Limb (tissue), 2 donors: ENCODE measurements around the gene ALDOB.

ENCODE experiments used
- DNase-seq, 2 donors: peaks; one replicate each; pipeline ENCODE4 v3.0.0-alpha.2; 2016; ENCODE audit errors: extremely low spot score in 2 of 2

The ALDOB gene

DNA sequence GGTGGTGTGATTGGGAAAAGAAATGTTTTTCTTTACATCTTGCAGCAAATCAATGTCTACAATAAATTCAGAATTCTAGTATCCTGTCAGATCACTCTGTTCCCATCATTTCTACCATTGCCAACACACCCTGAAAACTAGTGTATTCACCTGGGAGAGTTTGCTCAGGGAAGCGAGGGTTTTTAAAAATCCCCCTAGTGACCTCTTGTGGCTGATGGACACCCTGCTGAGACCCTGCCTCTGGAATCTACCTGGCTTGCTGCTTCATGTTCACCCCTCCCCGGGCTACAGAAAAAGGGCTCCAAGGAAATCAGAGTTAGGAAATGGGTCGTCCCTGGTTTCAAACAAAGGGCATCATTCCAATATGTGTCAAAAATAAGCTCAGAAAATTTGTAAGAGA is 21.4 kb upstream of the ALDOB start:
- DNase-seq = no peak

DNA sequence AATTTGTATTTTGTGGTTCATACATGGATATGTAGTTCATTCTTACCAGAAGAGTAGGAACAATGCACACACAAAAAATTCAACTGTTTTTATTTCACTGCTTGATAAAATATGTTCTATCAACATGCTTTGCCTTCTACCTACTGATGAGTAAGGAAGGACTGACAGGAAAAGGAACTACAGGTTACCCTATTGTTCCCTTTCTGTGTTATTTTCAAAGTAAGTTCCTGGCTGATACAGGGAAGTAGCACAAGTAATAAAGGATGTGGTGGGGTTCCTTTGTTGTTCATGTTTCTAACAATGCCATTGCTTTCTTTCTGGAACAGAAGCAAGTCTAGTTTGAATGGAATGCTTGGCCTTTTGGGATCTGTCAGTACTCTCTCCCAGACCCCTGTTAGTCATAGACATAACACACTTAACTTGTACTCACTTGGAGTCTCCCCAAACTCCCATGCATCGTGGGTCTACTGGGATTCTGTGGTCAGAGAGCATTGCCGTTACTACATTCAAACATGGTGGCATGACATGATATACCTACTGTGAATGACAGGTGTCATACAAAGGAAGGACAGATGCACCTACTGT is 20.2 kb upstream of the ALDOB start:
- DNase-seq = no peak

DNA sequence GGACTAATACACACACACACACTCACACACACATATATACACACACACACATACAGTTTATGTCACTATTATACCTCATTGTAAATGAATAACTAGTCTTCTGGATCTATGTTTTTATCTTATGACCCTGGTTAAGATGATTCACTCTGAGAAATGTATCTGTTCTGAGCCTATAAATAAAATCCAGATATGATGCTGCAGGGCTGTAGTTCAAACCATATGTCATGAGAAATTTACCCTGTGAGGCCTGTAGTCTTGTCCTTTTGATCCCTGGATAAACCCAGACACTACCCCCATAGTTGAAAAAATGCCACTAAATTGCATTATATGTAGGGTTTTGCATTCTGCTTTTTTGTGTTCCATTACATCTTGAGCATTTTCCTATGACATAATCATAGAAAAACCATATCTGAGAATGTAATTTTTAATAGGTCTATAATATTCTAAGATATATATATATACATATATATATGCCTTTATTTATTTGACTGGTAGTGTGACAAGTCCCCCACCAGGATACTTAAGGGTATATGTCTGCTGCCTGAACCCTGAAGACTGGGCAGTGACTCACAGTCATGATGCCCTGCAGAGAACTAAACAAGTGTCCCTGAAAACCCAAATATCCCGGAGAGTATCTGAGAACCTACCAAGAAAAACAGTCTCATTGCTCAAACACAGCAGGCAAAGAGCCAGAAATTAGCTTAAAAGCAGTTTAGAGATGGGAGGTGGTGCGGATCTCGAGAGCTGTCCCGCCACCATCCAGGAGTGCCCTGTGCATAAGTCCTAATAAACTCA is 18.4 kb upstream of the ALDOB start:
- DNase-seq = no peak

DNA sequence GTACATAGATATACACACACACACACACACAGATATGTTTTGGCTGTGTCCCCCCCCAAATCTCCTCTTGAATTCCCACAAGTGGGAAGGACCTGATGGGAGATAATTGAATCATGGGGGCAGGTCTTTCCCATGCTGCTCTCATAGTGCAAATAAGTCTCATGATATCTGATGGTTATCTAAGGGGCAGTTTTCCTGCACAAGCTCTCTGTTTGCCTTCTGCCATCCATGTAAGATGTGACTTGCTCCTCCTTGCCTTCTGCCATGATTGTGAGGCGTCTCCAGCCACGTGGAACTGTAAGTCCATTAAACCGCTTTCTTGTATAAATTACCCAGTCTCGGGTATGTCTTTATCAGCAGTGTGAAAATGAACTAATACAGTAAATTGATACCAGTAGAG is 15.9 kb upstream of the ALDOB start:
- no peak for DNase-seq

DNA sequence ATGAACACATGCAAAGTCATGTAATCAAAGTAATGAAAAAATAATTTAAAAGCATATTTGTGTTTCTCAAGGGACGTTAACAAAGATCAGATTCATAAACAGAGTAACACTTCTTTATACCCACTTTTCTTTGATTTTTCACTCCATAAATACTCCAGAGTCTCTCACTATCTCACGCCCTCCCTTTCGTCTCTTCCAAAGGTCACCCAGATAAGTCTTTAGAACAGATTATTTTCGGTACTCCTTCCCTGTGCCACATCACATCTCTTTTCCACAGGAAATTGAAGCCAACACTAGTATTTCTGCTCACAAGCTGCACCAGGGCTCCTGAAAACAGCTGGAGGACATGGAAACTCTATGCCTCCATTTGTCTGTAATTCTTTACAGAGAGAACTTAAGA is 15.4 kb upstream of the ALDOB start:
- DNase-seq = no peak

DNA sequence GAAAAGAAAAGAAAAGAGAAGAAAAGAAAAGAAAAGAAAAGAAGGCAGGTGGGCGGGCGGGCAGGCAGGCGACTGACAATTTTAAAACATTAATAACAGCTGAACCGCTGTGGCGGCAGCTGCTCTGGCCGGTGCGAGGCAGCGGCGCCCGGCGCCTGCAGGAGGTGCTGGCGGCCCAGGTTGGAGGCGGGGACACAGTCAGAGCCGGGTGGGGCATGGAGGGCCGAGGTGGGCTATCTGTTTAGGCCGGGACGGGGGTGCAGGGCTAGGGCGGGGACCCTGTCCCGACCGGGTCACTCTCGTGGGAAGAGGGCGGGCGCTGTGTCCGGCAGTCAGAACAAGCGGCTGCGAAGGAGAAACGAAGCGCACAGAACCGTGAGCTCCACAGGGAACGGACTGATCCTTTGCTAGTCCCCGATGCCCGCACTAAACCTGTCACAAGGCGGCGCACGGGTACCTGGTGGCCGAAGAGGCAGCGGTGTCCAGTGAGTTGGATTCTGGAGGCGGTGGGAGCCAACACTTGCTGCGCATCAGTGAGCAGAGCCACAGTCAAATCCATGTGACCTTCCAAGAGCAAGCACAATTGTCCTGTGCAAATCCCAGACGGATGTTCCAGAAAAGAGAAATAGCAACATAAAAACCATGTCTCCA is 13.6 kb upstream of the ALDOB start:
- peak; percentile 69 to 85 for DNase-seq

DNA sequence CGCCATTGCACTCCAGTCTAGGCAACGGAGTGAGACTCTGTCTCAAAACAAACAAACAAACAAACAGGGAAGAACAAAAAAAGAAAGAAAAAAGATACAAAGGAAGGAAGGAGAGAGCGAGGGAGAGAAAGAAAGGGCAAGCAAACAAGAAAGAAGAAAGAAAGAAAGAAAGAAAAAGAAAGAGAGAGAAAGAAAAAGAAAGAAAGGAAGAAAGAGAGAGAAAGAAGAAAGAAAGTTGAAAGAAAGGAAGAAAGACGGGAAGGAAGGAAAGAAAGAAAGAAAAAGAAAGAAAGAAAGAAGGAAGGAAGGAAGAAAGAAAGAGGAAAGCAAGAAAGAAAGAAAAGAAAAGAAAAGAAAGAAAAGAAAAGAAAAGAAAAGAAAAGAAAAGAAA is 13.1 kb upstream of the ALDOB start:
- no peak for DNase-seq

DNA sequence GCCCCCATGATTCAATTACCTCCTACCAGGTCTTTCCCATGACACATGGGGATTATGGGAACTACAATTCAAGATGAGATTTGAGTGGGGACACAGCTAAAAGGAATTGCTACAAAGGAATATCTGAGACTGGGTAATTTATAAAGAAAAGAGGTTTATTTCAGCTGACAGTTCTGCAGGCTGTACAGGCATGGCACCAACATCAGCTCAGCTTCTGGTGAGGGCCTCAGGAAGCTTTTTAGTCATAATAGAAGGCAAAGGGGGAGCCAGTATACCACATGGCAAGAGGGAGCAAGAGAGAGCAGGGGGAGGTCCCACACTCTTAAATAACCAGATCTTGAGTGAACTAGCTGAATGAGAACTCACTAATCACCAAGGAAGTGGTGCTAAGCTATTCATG is 11.2 kb upstream of the ALDOB start:
- no peak for DNase-seq

DNA sequence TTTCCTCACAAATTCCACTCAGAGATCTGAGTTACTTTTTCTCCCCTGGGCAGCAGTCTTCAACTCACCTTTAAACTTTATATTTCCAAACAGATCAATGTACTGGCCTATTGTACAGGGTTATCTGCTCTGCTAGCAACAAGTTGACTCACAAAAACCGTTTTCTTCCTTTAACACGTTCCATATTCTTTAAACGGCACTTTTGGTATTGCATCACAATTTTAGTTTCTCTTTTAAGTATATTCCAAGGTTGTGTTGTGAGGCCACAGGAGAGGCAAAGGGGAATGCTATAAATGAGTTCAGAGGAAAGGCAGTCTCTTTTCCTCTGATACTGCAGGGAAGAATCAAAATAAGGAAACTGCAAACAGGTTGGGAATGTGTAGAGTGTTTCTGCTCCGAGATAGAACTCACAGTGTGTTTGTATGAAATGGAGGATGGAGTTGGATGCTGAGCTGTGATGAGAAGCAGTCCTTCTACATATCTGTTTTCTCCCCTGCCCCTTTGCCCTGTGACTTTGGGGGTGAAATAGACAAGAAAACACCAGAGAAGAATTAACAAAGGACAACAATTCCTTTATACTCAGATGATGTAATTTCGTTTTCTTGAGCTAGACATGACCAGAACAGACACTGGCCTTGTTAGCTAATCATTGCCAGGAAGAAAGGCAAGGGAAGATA is 9.9 kb upstream of the ALDOB start:
- DNase-seq = no peak

DNA sequence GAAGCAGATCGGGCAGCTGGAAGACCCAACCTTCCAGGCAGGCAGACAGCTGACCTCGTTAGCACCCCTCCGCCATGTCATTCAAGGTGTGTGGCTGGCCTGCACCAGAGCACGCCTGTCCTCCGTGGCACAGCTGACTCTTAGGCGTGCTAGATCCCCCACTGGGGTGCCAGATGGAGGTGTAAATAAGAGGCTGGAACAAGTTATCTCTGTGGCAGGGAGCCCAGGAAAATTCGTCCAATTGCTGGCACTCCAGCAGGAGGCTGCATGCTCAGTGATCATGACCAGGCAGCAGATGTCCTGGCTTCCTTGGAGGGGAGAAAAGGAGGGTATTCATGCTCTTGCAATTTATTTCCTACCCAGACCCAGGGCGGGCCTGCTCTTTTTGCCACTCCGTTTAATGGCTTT is 7.8 kb upstream of the ALDOB start:
- DNase-seq = peak; percentile 11 to 54

DNA sequence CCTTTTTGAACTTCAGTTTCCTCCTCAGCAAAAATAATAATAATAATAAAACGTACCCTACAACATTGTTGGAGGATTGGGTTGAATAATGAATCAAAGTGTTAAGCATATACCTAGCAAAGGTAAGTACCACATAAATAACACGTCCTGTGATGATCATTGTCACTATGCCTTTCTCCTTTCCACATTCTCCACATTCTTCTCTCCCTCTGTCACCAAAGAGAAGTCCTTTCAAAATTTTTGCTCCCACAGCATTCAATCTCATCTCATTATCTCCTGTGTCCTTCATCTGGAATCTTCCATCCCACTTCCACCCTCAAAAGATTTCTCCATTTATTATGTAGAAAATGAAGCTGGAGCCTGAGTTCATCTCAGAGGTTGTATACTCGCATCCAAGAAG is 7.2 kb upstream of the ALDOB start:
- DNase-seq = no peak

DNA sequence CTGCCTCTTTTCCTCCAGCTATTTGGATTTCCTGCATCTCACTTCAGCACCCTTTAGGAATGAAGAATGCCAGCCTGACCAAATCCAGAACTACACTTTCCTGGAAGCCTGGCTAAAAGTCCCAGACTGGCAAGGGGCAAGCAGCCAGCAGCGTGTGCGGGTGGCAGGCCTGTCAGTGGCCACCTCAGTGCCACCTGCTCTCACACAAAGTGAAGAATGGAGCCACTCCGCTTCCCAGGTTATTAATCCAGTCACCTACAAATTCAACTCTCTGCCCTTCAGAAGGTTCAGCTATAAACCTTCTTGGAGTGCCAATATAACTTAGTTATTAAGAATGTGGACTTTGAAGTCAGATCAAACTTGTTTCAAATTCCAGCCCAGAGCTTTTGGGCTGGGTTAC is 6.7 kb upstream of the ALDOB start:
- DNase-seq = no peak

DNA sequence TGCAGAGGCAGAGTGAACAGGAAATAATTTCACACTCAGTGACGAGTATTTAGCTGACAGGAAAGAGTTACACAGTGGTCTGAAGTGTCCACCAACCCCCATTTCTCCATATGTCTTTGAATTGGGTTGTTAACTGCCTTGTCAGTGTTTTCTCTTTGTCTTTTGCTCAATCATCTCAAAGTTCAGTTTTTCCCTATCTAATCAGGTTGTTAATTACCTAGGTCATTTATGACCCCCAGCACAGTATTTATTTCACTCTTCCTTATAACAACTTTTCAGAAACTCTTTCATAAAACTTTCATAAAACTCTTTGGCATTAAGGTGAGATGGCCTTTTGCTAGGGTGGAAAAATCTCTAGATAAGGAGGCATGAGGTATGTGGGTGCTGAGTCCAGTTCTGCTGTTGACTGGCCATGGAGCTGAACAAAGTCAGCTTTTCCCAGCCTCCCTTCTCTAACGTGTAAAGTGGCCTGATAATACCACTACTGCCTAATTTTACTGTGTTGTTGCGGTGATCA is 5.2 kb upstream of the ALDOB start:
- DNase-seq = no peak

DNA sequence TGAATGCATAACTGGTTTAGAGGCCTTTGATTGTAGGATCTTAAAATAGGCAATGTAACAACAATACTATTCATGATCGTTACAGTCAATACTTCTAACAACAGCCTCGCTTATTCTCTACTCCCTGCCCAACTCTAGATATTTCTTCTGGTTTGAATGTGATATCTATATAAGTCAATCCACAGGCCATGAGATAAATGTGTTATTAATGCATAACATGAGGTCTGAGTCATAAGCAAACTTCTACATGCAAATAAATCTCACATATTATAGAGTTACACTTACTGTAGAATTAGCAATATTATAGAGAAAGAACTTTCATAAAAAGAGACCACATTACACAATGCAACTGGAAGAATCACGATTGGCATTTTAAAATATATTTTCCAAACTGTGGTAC is 2.9 kb upstream of the ALDOB start:
- DNase-seq = no peak

DNA sequence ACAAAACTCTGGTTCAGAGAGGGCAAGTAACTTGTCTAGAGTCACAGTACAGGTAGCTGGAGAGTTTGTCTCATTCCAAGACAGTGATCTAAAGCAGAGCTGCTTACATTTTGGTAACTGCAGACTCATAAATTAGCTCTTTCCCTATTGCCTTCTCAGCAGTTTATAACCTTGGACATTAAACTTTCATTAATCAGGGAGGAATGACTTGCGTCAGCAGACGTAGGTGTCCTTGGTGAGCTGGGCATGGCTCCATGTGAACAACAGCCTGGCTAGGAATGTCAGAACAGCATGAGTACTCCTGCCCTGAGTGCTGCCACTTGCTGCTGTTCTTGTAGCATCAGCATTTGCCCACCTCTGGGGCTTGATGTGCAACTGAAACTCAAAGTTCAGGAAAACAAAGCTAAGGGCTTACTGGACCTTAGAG is 2.2 kb upstream of the ALDOB start:
- DNase-seq = no peak

DNA sequence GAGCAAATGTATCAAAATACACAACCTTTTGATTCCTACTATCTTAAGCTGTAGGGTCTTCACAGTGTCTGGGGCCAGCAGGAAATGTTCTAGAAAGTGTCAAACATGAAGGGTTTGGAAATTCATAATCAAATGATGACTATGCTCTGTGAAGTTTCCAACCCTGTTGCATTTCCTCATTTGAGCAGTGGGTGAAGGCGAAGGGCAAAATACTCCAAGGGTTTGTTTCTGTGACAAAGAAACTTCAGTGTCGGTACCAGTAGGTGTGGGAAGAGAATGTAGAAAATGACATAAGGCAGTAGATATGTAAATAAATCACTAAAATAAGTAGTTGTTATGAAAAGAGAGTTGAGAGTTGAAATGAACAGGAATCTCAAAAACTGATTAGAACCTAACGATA is 576 bp downstream of the ALDOB start:
- DNase-seq = no peak

DNA sequence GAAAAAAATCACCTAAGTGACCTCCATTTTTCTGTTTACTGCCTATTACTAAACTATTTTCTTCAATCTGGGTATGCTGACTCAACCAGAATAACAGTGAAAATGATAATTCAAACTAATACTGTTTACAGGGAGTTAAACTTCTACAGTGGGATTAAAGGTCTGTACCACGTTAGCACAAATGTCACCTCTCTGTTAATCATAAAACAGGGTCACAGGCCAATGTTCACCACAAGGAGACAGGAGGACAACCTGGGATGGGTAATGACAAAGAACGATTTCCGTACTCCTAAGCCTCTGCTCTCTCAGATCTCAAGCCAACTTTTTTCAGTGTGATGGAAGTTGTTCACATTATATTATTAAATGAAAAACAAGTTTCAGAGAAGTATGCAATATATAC is 2.3 kb downstream of the ALDOB start:
- no peak for DNase-seq

DNA sequence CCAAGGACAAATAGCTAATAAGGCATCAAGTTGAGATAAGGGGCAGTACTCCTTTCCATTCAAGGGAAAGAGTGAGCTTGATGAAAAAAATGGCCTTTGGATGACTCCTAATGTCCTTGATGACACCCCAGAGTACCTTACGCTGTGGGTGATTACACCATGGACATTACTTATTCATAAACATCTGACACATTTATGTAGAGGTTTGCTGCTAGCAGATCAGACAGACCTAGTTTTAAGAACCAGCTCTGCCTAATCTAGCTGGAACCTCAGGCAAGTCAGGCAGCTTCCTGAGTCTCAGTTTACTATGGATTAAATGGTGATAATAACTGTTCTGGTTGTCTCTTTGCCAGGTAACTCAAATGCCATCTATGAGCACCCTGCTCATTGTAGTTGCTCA is 2.8 kb downstream of the ALDOB start:
- DNase-seq = no peak

DNA sequence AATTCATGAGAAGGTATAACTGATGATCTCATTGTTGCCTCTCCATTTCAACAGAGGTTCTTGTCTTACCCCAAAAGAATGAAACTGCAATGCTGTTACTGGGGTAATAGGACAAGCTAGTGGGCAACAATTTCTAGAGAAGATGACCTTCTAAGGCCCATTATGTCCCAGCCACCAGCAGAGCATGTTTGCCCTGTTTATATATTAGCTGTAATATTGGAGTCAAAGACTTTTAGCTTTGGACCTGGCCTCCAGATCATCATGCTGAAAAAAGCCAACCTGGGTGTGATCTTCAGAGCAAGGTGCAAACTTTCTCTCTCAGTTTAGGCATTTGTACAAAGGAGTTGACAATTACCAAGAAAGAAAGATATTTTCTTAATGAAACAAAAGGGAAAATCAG is 3.4 kb downstream of the ALDOB start:
- no peak for DNase-seq

DNA sequence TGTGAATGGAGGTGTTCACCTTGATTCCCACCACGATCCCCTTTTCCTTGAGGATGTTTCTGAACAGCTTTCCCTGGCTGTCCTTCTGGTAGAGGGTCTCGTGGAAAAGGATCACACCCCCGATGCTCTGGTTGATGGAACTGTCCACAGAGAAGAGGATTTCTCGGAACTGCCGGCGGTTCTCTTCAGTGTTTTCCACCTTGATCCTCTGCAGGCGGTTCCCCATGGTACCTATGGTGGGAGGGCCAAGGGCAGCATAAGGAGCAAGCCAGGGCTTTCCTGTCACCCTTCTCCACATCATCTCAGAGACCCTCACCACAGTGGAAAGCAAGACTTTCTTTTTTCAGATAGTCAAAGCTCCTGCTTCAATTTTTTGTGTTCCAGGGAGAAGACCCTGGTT is 5.8 kb downstream of the ALDOB start:
- no peak for DNase-seq

DNA sequence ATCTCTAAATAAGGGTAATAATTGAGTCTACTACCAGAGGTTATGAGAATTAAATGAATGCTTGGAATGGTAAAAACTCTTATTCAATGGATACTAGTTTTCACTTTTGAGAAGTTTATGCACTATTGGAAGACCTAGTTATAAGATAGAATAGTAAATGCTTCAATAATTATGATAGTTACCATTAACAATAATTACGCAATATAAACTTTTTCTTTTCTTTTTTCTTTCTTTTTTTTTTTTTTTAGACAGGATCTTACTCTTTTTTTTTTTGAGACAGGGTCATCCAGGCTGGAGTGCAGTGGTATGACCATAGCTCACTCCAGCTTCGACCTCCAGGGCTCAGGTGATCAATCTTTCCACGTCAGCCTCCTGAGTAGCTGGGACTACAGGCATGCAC is 6.7 kb downstream of the ALDOB start:
- DNase-seq = no peak

DNA sequence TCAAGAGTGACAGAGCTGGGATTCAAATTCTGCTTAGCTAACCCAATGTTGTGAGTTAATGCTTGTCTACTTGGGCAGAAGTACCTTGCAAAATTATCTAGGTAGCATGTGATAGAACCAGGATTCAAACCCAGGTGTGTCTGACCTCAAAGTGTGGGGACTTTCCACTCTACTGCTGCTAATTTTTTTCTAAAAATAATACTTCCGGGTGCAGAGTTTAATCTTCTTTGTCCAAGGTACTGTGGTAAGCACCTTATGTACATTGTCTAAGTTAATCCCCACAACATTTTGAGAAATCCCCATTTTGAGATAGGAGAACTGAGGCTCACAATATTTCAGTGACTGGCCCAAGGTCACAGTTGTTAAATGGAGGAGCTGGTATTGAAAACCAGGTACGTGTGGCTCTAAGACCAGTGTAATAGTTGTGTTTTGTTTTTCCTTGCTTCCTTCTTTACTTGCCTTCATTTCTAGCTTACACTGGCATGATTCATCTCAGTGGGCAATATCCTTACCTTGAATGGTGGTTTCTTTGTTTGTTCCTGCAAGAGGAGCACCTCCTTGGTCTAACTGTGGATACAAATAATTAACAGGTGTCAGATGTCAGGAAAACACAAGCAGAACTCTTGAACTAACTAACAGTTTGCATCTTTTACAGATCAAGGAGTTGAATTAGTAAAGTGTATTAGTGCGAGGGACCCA is 7.5 kb downstream of the ALDOB start:
- DNase-seq = no peak
